Measurements from ENCODE around the gene TRIM24. TPM values are rescaled to one million over a fixed set of nuclear protein-coding genes. Genes with fewer than 3 reads are reported as not detected.

TRIM24 gene
- total RNA-seq, 2 experiments from 2014 or later = 14.1 to 16.0 TPM

GRCh38 chr7:138546829-138547228 lies 86.8 kb downstream of the TRIM24 start:
- Histone ChIP-seq H3K27ac (ENCODE audit: low read depth in 1 of 2, low read length in 2 of 2) (no peak overlapping the region), H3K36me3 (ENCODE audit: insufficient read depth, low read length) (peaks cover 49% of the 10 kb centered on the region), H3K9me3 (ENCODE audit: control insufficient read depth in 1 of 2, insufficient read depth in 1 of 2, low read length in 2 of 2) (no peaks in the 10 kb centered on the region), H3K4me1 (ENCODE audit: insufficient read depth, low read length) (no peaks in the 10 kb centered on the region), H3K4me3 (ENCODE audit: low read length) (no peak overlapping the region), H3K27me3 (ENCODE audit: control insufficient read depth in 1 of 2, insufficient read depth in 2 of 2, low read length in 2 of 2) (no peaks in the 10 kb centered on the region)
- intact Hi-C loops (cut with DNase I, micrococcal nuclease) = no loop called here
- Mint-ChIP-seq H3K4me3 (no peak overlapping the region), H3K4me1 (ENCODE audit: low read depth) (peaks cover 4% of the 10 kb centered on the region), H3K9me3 (peaks cover 18% of the 10 kb centered on the region), H3K36me3 (ENCODE audit: low read depth) (peaks cover 91% of the 10 kb centered on the region), H3K27me3 (no peaks in the 10 kb centered on the region), H3K27ac (no peak overlapping the region)
- TF ChIP-seq, protein P1, sequence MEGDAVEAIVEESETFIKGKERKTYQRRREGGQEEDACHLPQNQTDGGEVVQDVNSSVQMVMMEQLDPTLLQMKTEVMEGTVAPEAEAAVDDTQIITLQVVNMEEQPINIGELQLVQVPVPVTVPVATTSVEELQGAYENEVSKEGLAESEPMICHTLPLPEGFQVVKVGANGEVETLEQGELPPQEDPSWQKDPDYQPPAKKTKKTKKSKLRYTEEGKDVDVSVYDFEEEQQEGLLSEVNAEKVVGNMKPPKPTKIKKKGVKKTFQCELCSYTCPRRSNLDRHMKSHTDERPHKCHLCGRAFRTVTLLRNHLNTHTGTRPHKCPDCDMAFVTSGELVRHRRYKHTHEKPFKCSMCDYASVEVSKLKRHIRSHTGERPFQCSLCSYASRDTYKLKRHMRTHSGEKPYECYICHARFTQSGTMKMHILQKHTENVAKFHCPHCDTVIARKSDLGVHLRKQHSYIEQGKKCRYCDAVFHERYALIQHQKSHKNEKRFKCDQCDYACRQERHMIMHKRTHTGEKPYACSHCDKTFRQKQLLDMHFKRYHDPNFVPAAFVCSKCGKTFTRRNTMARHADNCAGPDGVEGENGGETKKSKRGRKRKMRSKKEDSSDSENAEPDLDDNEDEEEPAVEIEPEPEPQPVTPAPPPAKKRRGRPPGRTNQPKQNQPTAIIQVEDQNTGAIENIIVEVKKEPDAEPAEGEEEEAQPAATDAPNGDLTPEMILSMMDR (IDR thresholded peaks at IDR 0.05) = no peak
- DNase-seq = no peak
- ATAC-seq (ENCODE audit: poor library complexity) = no peak
- CTCF ChIA-PET = no interaction called here
- POLR2A ChIA-PET = no interaction called here

DNA sequence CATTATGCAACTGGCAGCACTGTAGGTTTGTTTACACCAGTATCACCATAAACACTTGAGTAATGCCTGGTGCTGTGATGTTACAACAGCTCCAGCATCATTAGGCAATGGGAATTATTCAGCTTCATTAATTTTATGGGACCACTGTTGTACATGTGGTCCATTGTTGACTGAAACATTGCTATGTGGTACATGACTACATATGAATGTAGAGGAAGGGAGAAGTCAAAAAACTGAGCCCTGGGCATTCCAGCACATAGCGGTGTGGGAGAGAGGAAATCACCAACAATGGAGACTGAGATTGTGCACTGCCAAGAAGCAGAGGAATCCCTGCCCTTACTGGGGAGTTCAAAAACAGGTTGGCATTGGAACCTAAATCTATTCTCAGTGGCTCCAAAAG lies 89.0 kb downstream of the TRIM24 start:
- Mint-ChIP-seq H3K4me3 (no peak overlapping the region), H3K36me3 (ENCODE audit: low read depth) (peaks cover 97% of the 10 kb centered on the region), H3K9me3 (peaks cover 23% of the 10 kb centered on the region), H3K4me1 (ENCODE audit: low read depth) (no peaks in the 10 kb centered on the region), H3K27me3 (no peaks in the 10 kb centered on the region), H3K27ac (no peak overlapping the region)
- ATAC-seq (ENCODE audit: poor library complexity) (no peak), DNase-seq (no peak)
- H3K27ac ChIP-seq (ENCODE audit: low read depth in 1 of 2, low read length in 2 of 2) = no peak overlapping the region
- H3K36me3 ChIP-seq (ENCODE audit: insufficient read depth, low read length) = peaks cover 68% of the 10 kb centered on the region
- ChIA-PET POLR2A (no interaction called here), CTCF (no interaction called here)
- no peaks in the 10 kb centered on the region for H3K9me3 ChIP-seq (ENCODE audit: control insufficient read depth in 1 of 2, insufficient read depth in 1 of 2, low read length in 2 of 2)
- no peak overlapping the region for H3K4me3 ChIP-seq (ENCODE audit: low read length)
- TF ChIP-seq, protein P1 (IDR thresholded peaks at IDR 0.05) = no peak
- H3K4me1 ChIP-seq (ENCODE audit: insufficient read depth, low read length) = no peaks in the 10 kb centered on the region
- intact Hi-C loops (cut with DNase I, micrococcal nuclease) = no loop called here
- H3K27me3 ChIP-seq (ENCODE audit: control insufficient read depth in 1 of 2, insufficient read depth in 2 of 2, low read length in 2 of 2) = no peaks in the 10 kb centered on the region

GRCh38 chr7:138550337-138550736 lies 90.3 kb downstream of the TRIM24 start:
- H3K9me3 Mint-ChIP-seq = peaks cover 27% of the 10 kb centered on the region
- ATAC-seq (ENCODE audit: poor library complexity) (no peak), DNase-seq (no peak)
- H3K27ac ChIP-seq (ENCODE audit: low read depth in 1 of 2, low read length in 2 of 2) = no peak overlapping the region
- peaks cover 80% of the 10 kb centered on the region for H3K36me3 ChIP-seq (ENCODE audit: insufficient read depth, low read length)
- peaks cover 96% of the 10 kb centered on the region for H3K36me3 Mint-ChIP-seq (ENCODE audit: low read depth)
- H3K4me1 ChIP-seq (ENCODE audit: insufficient read depth, low read length) = no peaks in the 10 kb centered on the region
- no peak overlapping the region for H3K4me3 Mint-ChIP-seq
- no peaks in the 10 kb centered on the region for H3K27me3 Mint-ChIP-seq
- no peaks in the 10 kb centered on the region for H3K27me3 ChIP-seq (ENCODE audit: control insufficient read depth in 1 of 2, insufficient read depth in 2 of 2, low read length in 2 of 2)
- CTCF ChIA-PET = no interaction called here
- TF ChIP-seq, protein P1 (IDR thresholded peaks at IDR 0.05) = no peak
- H3K27ac Mint-ChIP-seq = no peak overlapping the region
- intact Hi-C loops (cut with DNase I, micrococcal nuclease) = loop anchor here in 1 of 2 experiments (2.0 kb wide), 1 partner anchor 50 kb away; no protein-coding TSS in a partner anchor
- peaks cover 5 to 8% of the 10 kb centered on the region in 2 experiments for H3K9me3 ChIP-seq (ENCODE audit: control insufficient read depth in 1 of 2, insufficient read depth in 1 of 2, low read length in 2 of 2)
- H3K4me1 Mint-ChIP-seq (ENCODE audit: low read depth) = no peaks in the 10 kb centered on the region
- POLR2A ChIA-PET = no interaction called here
- no peak overlapping the region for H3K4me3 ChIP-seq (ENCODE audit: low read length)
